Activated T-cell treated with anti-CD3 and anti-CD28 coated beads for 48 hours (primary cell): Measurements from ENCODE around the gene VCP.
A peak's percentile ranks its signal among the peaks of the same experiment; 100 is the strongest.
"Not testable (repeated sequence)": the region's sequence is repeated elsewhere in the genome, so short reads cannot be mapped to it uniquely, and the experiment has no call there.

Experiments used
- DNase-seq: peaks from one replicate; pipeline ENCODE4 v3.0.0-alpha.2; 2020; ENCODE audit warnings: low read depth

VCP gene

GRCh38 chr9:35060548-35061207, 11.7 kb downstream of the VCP start:
- no peak for DNase-seq

- DNase-seq = no peak
Measured at GRCh38 chr9:35059438-35059837, 13.0 kb downstream of the VCP start.

GRCh38 chr9:35057271-35057620, 15.2 kb downstream of the VCP start:
- no peak for DNase-seq

GRCh38 chr9:35056571-35057270, 15.7 kb downstream of the VCP start:
- DNase-seq = no peak

GRCh38 chr9:35054871-35055644, 17.4 kb downstream of the VCP start:
- DNase-seq = no peak

GRCh38 chr9:35054185-35054835, 18.1 kb downstream of the VCP start:
- no peak for DNase-seq

GRCh38 chr9:35051069-35051967, 21.1 kb downstream of the VCP start:
- peak; percentile 37 for DNase-seq

GRCh38 chr9:35048511-35048910, 23.9 kb downstream of the VCP start:
- no peak for DNase-seq

GRCh38 chr9:35044071-35044470, 28.4 kb downstream of the VCP start:
- DNase-seq = no peak

GRCh38 chr9:35042891-35043545, 29.4 kb downstream of the VCP start:
- DNase-seq = no peak

GRCh38 chr9:35042081-35042604, 30.3 kb downstream of the VCP start:
- no peak for DNase-seq

GRCh38 chr9:35035851-35036701, 36.3 kb downstream of the VCP start:
- DNase-seq = peak; percentile 40

GRCh38 chr9:35033101-35033500, 39.3 kb downstream of the VCP start:
- no peak for DNase-seq

GRCh38 chr9:35029852-35030251, 42.6 kb downstream of the VCP start:
- no peak for DNase-seq

- DNase-seq = no peak
Measured at GRCh38 chr9:35029241-35029640, 43.2 kb downstream of the VCP start.

- DNase-seq = no peak
Measured at GRCh38 chr9:35028341-35028740, 44.1 kb downstream of the VCP start.

- DNase-seq = no peak
Measured at GRCh38 chr9:35027860-35028259, 44.6 kb downstream of the VCP start.

GRCh38 chr9:35027374-35027773, 45.1 kb downstream of the VCP start:
- DNase-seq = no peak

GRCh38 chr9:35026671-35027070, 45.8 kb downstream of the VCP start:
- DNase-seq = no peak

GRCh38 chr9:35023443-35023842, 49.0 kb downstream of the VCP start:
- DNase-seq = not testable (repeated sequence)
